H1 (cell line): Measurements from ENCODE around the gene MPPED2. TPM values are rescaled to one million over a fixed set of nuclear protein-coding genes. Genes with fewer than 3 reads are reported as not detected.

Experiments
- BRCA1 ChIP-seq: IDR thresholded peaks from 2 replicates; pipeline ENCODE4 v1.6.1; 2012; ENCODE audit warnings: low read depth, low read length, improper control_type of control experiment
- CEBPB ChIP-seq: IDR thresholded peaks from 2 replicates; pipeline ENCODE4 v1.6.1; 2012; ENCODE audit warnings: low read depth, low read length
- EGR1 ChIP-seq: IDR thresholded peaks from 2 replicates; pipeline ENCODE4 v1.6.1; 2011; ENCODE audit warnings: low read depth, low read length, borderline replicate concordance
- GABPA ChIP-seq: IDR thresholded peaks from 2 replicates; pipeline ENCODE4 v1.6.1; 2011; ENCODE audit warnings: mild to moderate bottlenecking, low read length, moderate library complexity, borderline replicate concordance; ENCODE audit not compliant: insufficient read depth
- JUN ChIP-seq: IDR thresholded peaks from 2 replicates; pipeline ENCODE4 v1.6.1; 2011; ENCODE audit warnings: low read depth, mild to moderate bottlenecking, improper control_type of control experiment, low read length
- RFX5 ChIP-seq: IDR thresholded peaks from 2 replicates; pipeline ENCODE4 v1.6.1; 2011; ENCODE audit warnings: low read depth, low read length, improper control_type of control experiment, borderline replicate concordance
- RXRA ChIP-seq: IDR thresholded peaks from 2 replicates; pipeline ENCODE4 v1.6.1; 2011; ENCODE audit warnings: low read depth, mild to moderate bottlenecking, low read length, moderate library complexity; ENCODE audit not compliant: insufficient read depth
- TEAD4 ChIP-seq: IDR thresholded peaks from 2 replicates; pipeline ENCODE4 v1.6.1; 2012; ENCODE audit warnings: low read depth, low read length, inconsistent platforms, mixed read lengths
- polyA plus RNA-seq, 7 experiments: library from polyadenylated mRNA; depleted of rRNA in 3 of 7; stranded (reverse) in 5 of 7; unstranded in 2 of 7; fragments of >200 nt in 5 of 7; fragments of 200-250 nt in 2 of 7; gene quantifications; 1 replicate in 5 of 7; 2 replicates in 1 of 7; 4 replicates in 1 of 7; pipeline versions ENCODE4 v1.2.1 to v1.2.3, GENCODE V29; 2011 to 2013; ENCODE audit warnings: missing spikeins in 2 of 7, mixed read lengths in 2 of 7
- total RNA-seq: library from RNA; stranded (reverse); fragmentation: NEBNext Ultra II Directional; extraction: Animal tissue kit (Norgen Biotek cat#: 25700); gene quantifications from 2 replicates; pipeline ENCODE4 v1.2.1, GENCODE V29; 2021

Gene MPPED2
- total and polyA plus RNA-seq, 2 of the 8 experiments (the other 6 are each of a cell fraction or from before 2014, with no cell fraction given) = 1.3 to 3.5 TPM

GRCh38 chr11:30595934-30596333 lies 9.8 kb upstream of the MPPED2 start (continued):
- no peak for TF ChIP-seq EGR1
- TF ChIP-seq RFX5 = no peak
- no peak for TF ChIP-seq JUN
- TF ChIP-seq RXRA = no peak
- no peak for TF ChIP-seq CEBPB
- TF ChIP-seq BRCA1 = no peak
- no peak for TF ChIP-seq TEAD4
- no peak for TF ChIP-seq GABPA
